Ascending aorta (tissue), 2 donors: ENCODE measurements around the gene ANAPC4. TPM values are rescaled to one million over a fixed set of nuclear protein-coding genes. Genes with fewer than 3 reads are reported as not detected.

Source experiments
- DNase-seq, 2 donors: peaks; one replicate each; pipeline ENCODE4 v3.0.0-alpha.2; 2019; ENCODE audit warnings: low spot score in 2 of 2
- H3K27ac ChIP-seq, 2 donors: fragments of 200-600 bp; sonication (generic); one replicate each; pipeline ENCODE4 v1.5.1; 2016 to 2017; ENCODE audit warnings: mild to moderate bottlenecking in 1 of 2
- H3K27me3 ChIP-seq: fragments of 200-600 bp; sonication (generic); one replicate; pipeline ENCODE4 v1.5.1; 2017
- H3K36me3 ChIP-seq, 2 donors: fragments of 200-600 bp; sonication (generic); one replicate each; pipeline ENCODE4 v1.5.1; 2016
- H3K4me1 ChIP-seq, 2 donors: fragments of 200-600 bp; sonication (generic); one replicate each; pipeline ENCODE4 v1.5.1; 2016 to 2017; ENCODE audit warnings: mild to moderate bottlenecking in 1 of 2
- H3K4me3 ChIP-seq, 2 donors: fragments of 200-600 bp; sonication (generic); one replicate each; pipeline ENCODE4 v1.5.1; 2016 to 2017; ENCODE audit warnings: mild to moderate bottlenecking in 1 of 2
- H3K9me3 ChIP-seq, 2 donors: fragments of 200-600 bp; sonication (generic); one replicate each; pipeline ENCODE4 v1.5.1; 2016
- CTCF ChIP-seq, 3 experiments: fragments of 200-600 bp in 2 of 3; fragments of 450-650 bp in 1 of 3; sonication (generic) in 2 of 3; IDR thresholded peaks; one replicate each; pipeline ENCODE4 v1.5.1; 2016 to 2019; ENCODE audit warnings: antibody characterized with exemption in 3 of 3, mild to moderate bottlenecking in 1 of 3, moderate library complexity in 1 of 3
- intact Hi-C: fragments of 100-400 bp; cut with DNase I; formaldehyde crosslinking; loops from one replicate; pipeline ENCODE4 v1.15.1; 2023
- total RNA-seq: library from RNA; depleted of rRNA; stranded (reverse); fragments of >200 nt; gene quantifications from one replicate; pipeline ENCODE4 v1.1.0, GENCODE V29; 2016

ANAPC4 gene
- total RNA-seq, 1 donor from 2014 or later = 23.4 TPM

DNA sequence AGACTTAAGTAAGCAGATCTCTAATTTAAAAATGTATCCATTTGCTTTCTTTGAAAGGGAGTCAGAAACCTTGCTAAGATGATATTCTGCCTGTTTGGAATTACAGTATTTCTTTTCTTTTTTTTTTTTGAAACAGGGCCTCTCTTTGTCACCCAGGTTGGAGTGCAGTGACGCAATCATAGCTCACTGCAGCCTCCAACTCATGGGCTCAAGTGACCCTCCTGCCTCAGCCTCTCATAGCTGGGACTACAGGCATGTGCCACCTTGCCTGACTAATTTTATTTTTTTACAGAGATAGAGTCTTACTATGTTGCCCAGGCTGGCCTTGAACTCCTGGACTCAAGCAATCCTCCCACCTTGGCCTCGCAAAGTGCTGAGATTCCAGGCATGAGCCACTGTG lies 40.0 kb downstream of the ANAPC4 start:
- Histone ChIP-seq H3K4me3 (no peak overlapping the region), H3K27ac (no peak overlapping the region), H3K9me3 (no peaks in the 10 kb centered on the region), H3K36me3 (peaks cover 41 to 72% of the 10 kb centered on the region in 2 donors), H3K4me1 (no peaks in the 10 kb centered on the region), H3K27me3 (no peaks in the 10 kb centered on the region)
- TF ChIP-seq CTCF (IDR thresholded peaks at IDR 0.05) = no peak
- intact Hi-C loops = no loop called here
- no peak for DNase-seq

DNA sequence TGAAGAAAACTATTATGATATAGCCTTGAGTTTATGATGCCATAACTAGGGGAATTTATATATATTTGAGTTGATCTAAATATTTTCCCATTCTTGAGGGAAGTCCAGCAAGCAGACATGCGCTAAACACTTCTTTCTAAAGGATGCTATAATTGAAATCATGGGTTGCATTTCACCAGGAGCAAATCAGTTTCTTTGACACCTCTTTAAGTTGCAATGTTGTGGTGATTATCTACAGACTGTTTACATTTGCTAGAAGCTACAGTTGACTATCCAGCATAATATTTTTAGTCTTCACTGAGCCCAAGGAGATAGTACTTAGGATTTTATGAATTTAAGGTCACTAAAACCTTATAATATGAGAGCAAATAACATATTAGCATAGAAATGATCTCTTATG lies 43.9 kb downstream of the ANAPC4 start:
- Histone ChIP-seq H3K9me3 (no peaks in the 10 kb centered on the region), H3K27me3 (no peaks in the 10 kb centered on the region), H3K4me1 (no peaks in the 10 kb centered on the region), H3K4me3 (no peak overlapping the region), H3K36me3 (peaks cover 24 to 35% of the 10 kb centered on the region in 2 donors), H3K27ac (no peak overlapping the region)
- TF ChIP-seq CTCF (IDR thresholded peaks at IDR 0.05) = no peak
- no peak for DNase-seq
- intact Hi-C loops = no loop called here

GRCh38 chr4:25421816-25422525 lies 44.9 kb downstream of the ANAPC4 start:
- H3K4me3 ChIP-seq = no peak overlapping the region
- peaks cover 22 to 26% of the 10 kb centered on the region in 2 donors for H3K36me3 ChIP-seq
- H3K27me3 ChIP-seq = no peaks in the 10 kb centered on the region
- intact Hi-C loops = no loop called here
- H3K27ac ChIP-seq = no peak overlapping the region
- no peak for DNase-seq
- no peaks in the 10 kb centered on the region for H3K9me3 ChIP-seq
- H3K4me1 ChIP-seq = no peaks in the 10 kb centered on the region
- TF ChIP-seq CTCF (IDR thresholded peaks at IDR 0.05) = no peak

- Histone ChIP-seq H3K36me3 (peaks cover 8 to 10% of the 10 kb centered on the region in 2 donors), H3K27ac (no peak overlapping the region), H3K4me1 (no peaks in the 10 kb centered on the region), H3K27me3 (no peaks in the 10 kb centered on the region), H3K9me3 (no peaks in the 10 kb centered on the region), H3K4me3 (no peak overlapping the region)
- no peak for TF ChIP-seq CTCF (IDR thresholded peaks at IDR 0.05)
- intact Hi-C loops = no loop called here
- no peak for DNase-seq
These were observed 46.5 kb downstream of the ANAPC4 start for GRCh38 chr4:25423548-25423947.

GRCh38 chr4:25424539-25425228 lies 47.6 kb downstream of the ANAPC4 start:
- intact Hi-C loops = no loop called here
- Histone ChIP-seq H3K36me3 (peaks cover 0 to 3% of the 10 kb centered on the region in 2 donors), H3K4me3 (no peak overlapping the region), H3K27ac (no peak overlapping the region), H3K9me3 (no peaks in the 10 kb centered on the region), H3K27me3 (no peaks in the 10 kb centered on the region), H3K4me1 (no peaks in the 10 kb centered on the region)
- no peak for DNase-seq
- no peak for TF ChIP-seq CTCF (IDR thresholded peaks at IDR 0.05)
